ENCODE measurements around the gene CFAP299.

- TF ChIP-seq CTCF (IDR thresholded peaks at IDR 0.05; ENCODE audit: extremely low read depth in 1 of 2, insufficient read depth in 1 of 2, low read depth in 1 of 2, low read length in 2 of 2) (no peak), JUN (IDR thresholded peaks at IDR 0.05; ENCODE audit: borderline replicate concordance, insufficient read depth, insufficient read length, low read depth) (no peak), MAX (IDR thresholded peaks at IDR 0.05; ENCODE audit: insufficient read depth, insufficient read length) (no peak), MYC (IDR thresholded peaks at IDR 0.05; ENCODE audit: low read depth, low read length) (no peak), POLR2AphosphoS5 (IDR thresholded peaks at IDR 0.05; ENCODE audit: insufficient read depth, low read depth, low read length) (no peak), FOS (IDR thresholded peaks at IDR 0.05; ENCODE audit: borderline replicate concordance, insufficient read depth, low read length) (no peak)
Observed at GRCh38 chr4:80873571-80873970, 538.0 kb downstream of the CFAP299 start.

All from endothelial cell of umbilical vein (primary cell).